ENCODE results near the gene ARVCF.

DNA sequence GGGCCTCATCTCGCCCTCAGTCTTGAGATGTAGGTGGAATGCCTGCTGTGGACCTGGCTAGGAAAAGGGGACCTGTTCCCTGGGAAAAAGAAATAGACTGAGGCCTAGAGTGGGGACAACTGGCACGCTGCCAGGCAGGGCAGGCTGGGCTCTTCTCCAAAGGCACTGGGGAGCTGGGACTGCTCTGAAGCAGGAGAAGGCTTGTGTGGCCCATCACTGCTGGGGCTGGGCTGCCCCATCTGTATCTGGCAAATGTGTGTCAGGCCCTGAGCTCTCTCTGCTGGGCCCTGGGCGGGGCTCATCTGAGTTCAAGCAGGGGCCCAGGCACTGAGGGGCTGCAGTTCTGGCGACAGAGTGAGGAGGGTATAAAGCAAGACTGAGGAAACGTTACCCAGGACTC lies 32.9 kb downstream of the ARVCF start:
- TF ChIP-seq, protein P1, sequence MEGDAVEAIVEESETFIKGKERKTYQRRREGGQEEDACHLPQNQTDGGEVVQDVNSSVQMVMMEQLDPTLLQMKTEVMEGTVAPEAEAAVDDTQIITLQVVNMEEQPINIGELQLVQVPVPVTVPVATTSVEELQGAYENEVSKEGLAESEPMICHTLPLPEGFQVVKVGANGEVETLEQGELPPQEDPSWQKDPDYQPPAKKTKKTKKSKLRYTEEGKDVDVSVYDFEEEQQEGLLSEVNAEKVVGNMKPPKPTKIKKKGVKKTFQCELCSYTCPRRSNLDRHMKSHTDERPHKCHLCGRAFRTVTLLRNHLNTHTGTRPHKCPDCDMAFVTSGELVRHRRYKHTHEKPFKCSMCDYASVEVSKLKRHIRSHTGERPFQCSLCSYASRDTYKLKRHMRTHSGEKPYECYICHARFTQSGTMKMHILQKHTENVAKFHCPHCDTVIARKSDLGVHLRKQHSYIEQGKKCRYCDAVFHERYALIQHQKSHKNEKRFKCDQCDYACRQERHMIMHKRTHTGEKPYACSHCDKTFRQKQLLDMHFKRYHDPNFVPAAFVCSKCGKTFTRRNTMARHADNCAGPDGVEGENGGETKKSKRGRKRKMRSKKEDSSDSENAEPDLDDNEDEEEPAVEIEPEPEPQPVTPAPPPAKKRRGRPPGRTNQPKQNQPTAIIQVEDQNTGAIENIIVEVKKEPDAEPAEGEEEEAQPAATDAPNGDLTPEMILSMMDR (IDR thresholded peaks at IDR 0.05; ENCODE audit: poor library complexity, severe bottlenecking), result no peak
- TF ChIP-seq, protein P2, sequence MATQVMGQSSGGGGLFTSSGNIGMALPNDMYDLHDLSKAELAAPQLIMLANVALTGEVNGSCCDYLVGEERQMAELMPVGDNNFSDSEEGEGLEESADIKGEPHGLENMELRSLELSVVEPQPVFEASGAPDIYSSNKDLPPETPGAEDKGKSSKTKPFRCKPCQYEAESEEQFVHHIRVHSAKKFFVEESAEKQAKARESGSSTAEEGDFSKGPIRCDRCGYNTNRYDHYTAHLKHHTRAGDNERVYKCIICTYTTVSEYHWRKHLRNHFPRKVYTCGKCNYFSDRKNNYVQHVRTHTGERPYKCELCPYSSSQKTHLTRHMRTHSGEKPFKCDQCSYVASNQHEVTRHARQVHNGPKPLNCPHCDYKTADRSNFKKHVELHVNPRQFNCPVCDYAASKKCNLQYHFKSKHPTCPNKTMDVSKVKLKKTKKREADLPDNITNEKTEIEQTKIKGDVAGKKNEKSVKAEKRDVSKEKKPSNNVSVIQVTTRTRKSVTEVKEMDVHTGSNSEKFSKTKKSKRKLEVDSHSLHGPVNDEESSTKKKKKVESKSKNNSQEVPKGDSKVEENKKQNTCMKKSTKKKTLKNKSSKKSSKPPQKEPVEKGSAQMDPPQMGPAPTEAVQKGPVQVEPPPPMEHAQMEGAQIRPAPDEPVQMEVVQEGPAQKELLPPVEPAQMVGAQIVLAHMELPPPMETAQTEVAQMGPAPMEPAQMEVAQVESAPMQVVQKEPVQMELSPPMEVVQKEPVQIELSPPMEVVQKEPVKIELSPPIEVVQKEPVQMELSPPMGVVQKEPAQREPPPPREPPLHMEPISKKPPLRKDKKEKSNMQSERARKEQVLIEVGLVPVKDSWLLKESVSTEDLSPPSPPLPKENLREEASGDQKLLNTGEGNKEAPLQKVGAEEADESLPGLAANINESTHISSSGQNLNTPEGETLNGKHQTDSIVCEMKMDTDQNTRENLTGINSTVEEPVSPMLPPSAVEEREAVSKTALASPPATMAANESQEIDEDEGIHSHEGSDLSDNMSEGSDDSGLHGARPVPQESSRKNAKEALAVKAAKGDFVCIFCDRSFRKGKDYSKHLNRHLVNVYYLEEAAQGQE (IDR thresholded peaks at IDR 0.05; ENCODE audit: borderline replicate concordance), result no peak
- TF ChIP-seq EZH2 (IDR thresholded peaks at IDR 0.05; ENCODE audit: borderline replicate concordance, insufficient read depth, low read length, poor library complexity, severe bottlenecking) (no peak), EP300 (conservative IDR thresholded peaks at IDR 0.05; ENCODE audit: poor library complexity, severe bottlenecking) (no peak), TAF1 (IDR thresholded peaks at IDR 0.05; ENCODE audit: low read depth) (no peak), POLR2AphosphoS5 (IDR thresholded peaks at IDR 0.05) (no peak), RAD21 (conservative IDR thresholded peaks at IDR 0.05) (no peak), SMC3 (conservative IDR thresholded peaks at IDR 0.05; ENCODE audit: poor library complexity) (no peak)

Measured in neural cell (in vitro differentiated cells).